HEK293 (cell line): ENCODE data around the gene AEBP1.

Experiments used
- CTCF ChIA-PET: fragments of 350-600 bp; formaldehyde crosslinking; extraction: SDS; loops from one replicate; lab custom pipeline; 2021; ENCODE audit warnings: antibody characterized with exemption; lab: Yijun Ruan, JAX
- POLR2A ChIA-PET: fragments of 300-600 bp; formaldehyde crosslinking; extraction: SDS; loops from one replicate; lab custom pipeline; 2020; ENCODE audit warnings: antibody characterized with exemption, inconsistent platforms; lab: Yijun Ruan, JAX
- H3K27ac ChIP-seq: fragments of 200-500 bp; sonication (Bioruptor generic); 2 replicates; pipeline ENCODE4 v1.5.1; 2014; ENCODE audit warnings: low read depth, low read length, control low read depth, inconsistent platforms; ENCODE audit errors: extremely low read depth
- H3K36me3 ChIP-seq, 2 experiments: fragments of 200-500 bp in 1 of 2; sonication (Bioruptor generic) in 1 of 2; 1 replicate in 1 of 2; 2 replicates in 1 of 2; pipeline ENCODE4 v1.5.1; 2014 to 2017; ENCODE audit warnings: inconsistent platforms in 2 of 2, low read length in 2 of 2; ENCODE audit not compliant: control insufficient read depth in 2 of 2, insufficient read depth in 1 of 2
- H3K4me1 ChIP-seq: fragments of 200-500 bp; sonication (Bioruptor generic); 2 replicates; pipeline ENCODE4 v1.5.1; 2014; ENCODE audit warnings: mild to moderate bottlenecking, low read length, inconsistent platforms; ENCODE audit not compliant: control insufficient read depth, insufficient read depth
- H3K4me3 ChIP-seq: 2 replicates; pipeline ENCODE4 v1.5.1; 2011; ENCODE audit warnings: low read depth, mild to moderate bottlenecking, control low read depth, low read length, moderate library complexity
- H3K9me3 ChIP-seq: fragments of 200-500 bp; sonication (Bioruptor generic); 2 replicates; pipeline ENCODE4 v1.5.1; 2014; ENCODE audit warnings: low read depth, low read length, inconsistent platforms; ENCODE audit not compliant: control insufficient read depth, insufficient read depth
- CTCF ChIP-seq: fragments of 450-650 bp; formaldehyde crosslinking; IDR thresholded peaks from 2 replicates; pipeline ENCODE4 v1.5.1; 2016; ENCODE audit warnings: missing biosample characterization, missing genetic modification characterization
- MYNN ChIP-seq: fragments of 450-650 bp; formaldehyde crosslinking; IDR thresholded peaks from 2 replicates; pipeline ENCODE4 v1.5.1; 2016; ENCODE audit warnings: missing biosample characterization, missing genetic modification characterization, borderline replicate concordance
- ZBTB8A ChIP-seq: fragments of 450-650 bp; formaldehyde crosslinking; IDR thresholded peaks from 2 replicates; pipeline ENCODE4 v1.5.1; 2016; ENCODE audit warnings: missing biosample characterization, missing genetic modification characterization
- ZEB2 ChIP-seq: fragments of 450-650 bp; formaldehyde crosslinking; IDR thresholded peaks from 2 replicates; pipeline ENCODE4 v1.5.1; 2016; ENCODE audit warnings: missing biosample characterization, missing genetic modification characterization
- ZFP37 ChIP-seq: fragments of 450-650 bp; formaldehyde crosslinking; IDR thresholded peaks from 2 replicates; pipeline ENCODE4 v1.5.1; 2016; ENCODE audit warnings: missing biosample characterization, missing genetic modification characterization
- ZNF148 ChIP-seq: fragments of 450-650 bp; formaldehyde crosslinking; IDR thresholded peaks from 2 replicates; pipeline ENCODE4 v1.5.0; 2017; ENCODE audit warnings: missing biosample characterization, missing genetic modification characterization, borderline replicate concordance
- ZNF169 ChIP-seq: fragments of 450-650 bp; formaldehyde crosslinking; IDR thresholded peaks from 2 replicates; pipeline ENCODE4 v1.5.1; 2016; ENCODE audit warnings: missing biosample characterization, missing genetic modification characterization
- ZNF174 ChIP-seq: fragments of 450-650 bp; formaldehyde crosslinking; IDR thresholded peaks from 2 replicates; pipeline ENCODE4 v1.5.0; 2017; ENCODE audit warnings: missing biosample characterization, mild to moderate bottlenecking, missing genetic modification characterization
- ZNF214 ChIP-seq: fragments of 450-650 bp; formaldehyde crosslinking; IDR thresholded peaks from 2 replicates; pipeline ENCODE4 v1.5.1; 2017; ENCODE audit warnings: missing biosample characterization, mild to moderate bottlenecking, missing genetic modification characterization, borderline replicate concordance
- ZNF248 ChIP-seq: fragments of 450-650 bp; formaldehyde crosslinking; IDR thresholded peaks from 2 replicates; pipeline ENCODE4 v1.5.1; 2017; ENCODE audit warnings: missing biosample characterization, missing genetic modification characterization
- ZNF514 ChIP-seq: fragments of 450-650 bp; formaldehyde crosslinking; IDR thresholded peaks from 2 replicates; pipeline ENCODE4 v1.5.1; 2016; ENCODE audit warnings: missing biosample characterization, missing genetic modification characterization
- ZNF548 ChIP-seq: fragments of 450-650 bp; formaldehyde crosslinking; IDR thresholded peaks from 2 replicates; pipeline ENCODE4 v1.5.1; 2016; ENCODE audit warnings: missing biosample characterization, missing genetic modification characterization
- ZNF555 ChIP-seq: fragments of 450-650 bp; formaldehyde crosslinking; conservative IDR thresholded peaks from 2 replicates; pipeline ENCODE4 v1.5.1; 2017; ENCODE audit warnings: missing biosample characterization, mild to moderate bottlenecking, missing genetic modification characterization, inconsistent platforms
- ZNF560 ChIP-seq: fragments of 450-650 bp; formaldehyde crosslinking; IDR thresholded peaks from 2 replicates; pipeline ENCODE4 v1.5.1; 2017; ENCODE audit warnings: missing biosample characterization, missing genetic modification characterization, borderline replicate concordance
- ZNF561 ChIP-seq: fragments of 450-650 bp; IDR thresholded peaks from 2 replicates; pipeline ENCODE4 v1.5.1; 2018; ENCODE audit warnings: missing biosample characterization, missing genetic modification characterization, borderline replicate concordance
- ZNF610 ChIP-seq: fragments of 450-650 bp; formaldehyde crosslinking; IDR thresholded peaks from 2 replicates; pipeline ENCODE4 v1.5.1; 2016; ENCODE audit warnings: missing biosample characterization, missing genetic modification characterization, borderline replicate concordance
- ZNF670 ChIP-seq: fragments of 450-650 bp; formaldehyde crosslinking; IDR thresholded peaks from 2 replicates; pipeline ENCODE4 v1.5.1; 2016; ENCODE audit warnings: missing biosample characterization, missing genetic modification characterization, low read depth
- ZNF707 ChIP-seq: fragments of 450-650 bp; formaldehyde crosslinking; IDR thresholded peaks from 2 replicates; pipeline ENCODE4 v1.5.1; 2016; ENCODE audit warnings: missing biosample characterization, missing genetic modification characterization
- ZNF776 ChIP-seq: fragments of 450-650 bp; formaldehyde crosslinking; IDR thresholded peaks from 2 replicates; pipeline ENCODE4 v1.5.0; 2017; ENCODE audit warnings: missing biosample characterization, missing genetic modification characterization, borderline replicate concordance
- ZSCAN4 ChIP-seq: fragments of 450-650 bp; formaldehyde crosslinking; IDR thresholded peaks from 2 replicates; pipeline ENCODE4 v1.5.1; 2017; ENCODE audit warnings: missing biosample characterization, missing genetic modification characterization

Gene AEBP1

GRCh38 chr7:44148961-44149536, 44.9 kb downstream of the AEBP1 start (continued):
- TF ChIP-seq ZNF148 (tag by site-specific recombination) (no peak), ZNF174 (tag by site-specific recombination) (no peak), ZEB2 (tag by site-specific recombination) (no peak), ZNF561 (tag by site-specific recombination) (no peak)

GRCh38 chr7:44149571-44150465, 45.7 kb downstream of the AEBP1 start:
- CTCF ChIA-PET = interaction anchor here (1.0 kb wide), 1 partner anchor 19 kb away, joined by 3 read pairs; no protein-coding TSS in a partner anchor
- TF ChIP-seq ZNF514 (tag by site-specific recombination) (no peak), CTCF (no peak), ZNF248 (tag by site-specific recombination) (no peak), ZNF555 (tag by site-specific recombination) (no peak), ZNF707 (tag by site-specific recombination) (no peak), ZNF776 (tag by site-specific recombination) (no peak), ZNF670 (tag by site-specific recombination) (no peak), ZBTB8A (no peak), ZNF560 (tag by site-specific recombination) (no peak), ZNF610 (tag by site-specific recombination) (no peak), ZNF548 (tag by site-specific recombination) (no peak), ZFP37 (no peak), MYNN (tag by site-specific recombination) (no peak)

GRCh38 chr7:44150466-44150832, 46.3 kb downstream of the AEBP1 start:
- Histone ChIP-seq H3K4me3 (no peak overlapping the region), H3K4me1 (no peaks in the 10 kb centered on the region), H3K9me3 (no peaks in the 10 kb centered on the region), H3K36me3 (no peaks in the 10 kb centered on the region), H3K27ac (no peak overlapping the region)
- peak; percentile 62 for TF ChIP-seq ZSCAN4
- no peak for TF ChIP-seq ZNF214 (tag by site-specific recombination)
- no peak for TF ChIP-seq ZNF169 (tag by site-specific recombination)
- TF ChIP-seq, all 188 proteins: peak for 1
- ChIA-PET CTCF (no interaction called here), POLR2A (no interaction called here)

More at GRCh38 chr7:44149571-44150465, 45.7 kb downstream of the AEBP1 start:
- no peak overlapping the region for H3K4me3 ChIP-seq
- no peaks in the 10 kb centered on the region for H3K4me1 ChIP-seq
- no peak overlapping the region for H3K27ac ChIP-seq
- POLR2A ChIA-PET = no interaction called here
- H3K36me3 ChIP-seq = no peaks in the 10 kb centered on the region
- no peaks in the 10 kb centered on the region for H3K9me3 ChIP-seq
